Inflammatory macrophage treated with lipopolysaccharide for 4 hours (primary cell): ENCODE results near the gene PRSS12.
A peak's percentile ranks its signal among the peaks of the same experiment; 100 is the strongest.

Experiments used
- DNase-seq: peaks from one replicate; pipeline ENCODE4 v3.0.0-alpha.2; 2020

Gene PRSS12

DNA sequence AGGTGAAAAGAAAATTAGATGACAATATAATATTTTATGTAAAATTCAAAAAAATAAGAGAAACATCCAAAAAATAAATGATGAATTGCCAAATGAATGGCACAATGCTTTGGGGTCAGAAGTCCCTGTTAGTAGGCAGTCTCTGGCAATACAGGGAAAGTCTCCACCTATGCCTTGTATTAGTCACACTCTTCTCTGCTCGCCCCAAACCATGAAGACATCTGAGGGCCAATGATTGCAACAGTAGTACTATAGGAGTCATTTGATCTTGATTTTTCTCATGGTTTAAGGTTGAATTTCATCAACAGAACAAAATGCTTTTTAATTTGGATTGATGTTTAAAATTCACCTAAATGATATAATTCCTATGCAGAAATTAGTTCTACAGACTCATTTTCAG lies 3.9 kb upstream of the PRSS12 start:
- no peak for DNase-seq

- DNase-seq, result no peak
Measured at GRCh38 chr4:118356111-118356510, 3.3 kb upstream of the PRSS12 start.

DNA sequence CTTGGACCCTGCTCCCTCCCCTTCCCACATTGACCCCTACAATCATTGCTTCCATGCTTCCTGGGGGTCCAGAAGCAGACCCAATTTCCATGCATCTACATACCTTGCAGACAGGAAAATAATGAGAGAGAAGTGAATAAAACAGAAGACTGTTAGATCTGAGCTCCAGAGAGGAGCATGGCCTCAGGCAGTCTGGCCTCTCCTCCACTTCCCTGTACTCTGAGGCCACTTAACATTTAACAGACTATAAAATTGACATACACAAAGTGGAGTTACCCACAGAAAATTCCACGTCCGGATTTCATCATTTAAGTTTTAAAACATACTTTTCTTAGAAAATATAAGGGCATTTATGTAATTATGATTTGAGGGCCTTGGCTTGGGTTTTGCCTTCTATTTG lies 2.1 kb upstream of the PRSS12 start:
- DNase-seq, result no peak

DNA sequence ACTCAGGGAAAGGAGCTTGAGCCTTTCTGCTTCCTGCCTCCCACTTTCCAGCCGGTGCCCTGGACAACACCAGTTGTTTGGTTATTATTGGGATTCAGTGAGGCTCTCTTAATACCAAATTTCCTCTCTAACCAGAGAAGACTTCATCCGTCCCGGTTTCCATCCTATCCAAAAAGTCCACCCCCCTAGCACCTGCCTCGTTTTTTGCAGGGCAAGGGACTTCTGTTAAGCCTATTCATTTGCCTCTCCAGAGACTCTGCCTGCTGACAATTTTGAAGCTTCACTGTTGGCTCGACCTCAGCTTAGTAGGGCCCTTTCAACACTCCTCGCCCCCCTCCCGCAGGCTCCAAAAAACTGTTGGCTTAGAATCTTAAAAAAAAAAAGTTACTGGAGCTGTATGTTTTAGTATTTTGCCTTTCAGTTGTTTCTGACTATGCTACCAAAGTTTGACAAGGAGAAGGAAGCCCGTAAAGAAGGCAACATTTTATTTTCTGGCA lies 779 bp upstream of the PRSS12 start:
- no peak for DNase-seq

GRCh38 chr4:118351851-118352827 lies 664 bp downstream of the PRSS12 start:
- no peak for DNase-seq

DNA sequence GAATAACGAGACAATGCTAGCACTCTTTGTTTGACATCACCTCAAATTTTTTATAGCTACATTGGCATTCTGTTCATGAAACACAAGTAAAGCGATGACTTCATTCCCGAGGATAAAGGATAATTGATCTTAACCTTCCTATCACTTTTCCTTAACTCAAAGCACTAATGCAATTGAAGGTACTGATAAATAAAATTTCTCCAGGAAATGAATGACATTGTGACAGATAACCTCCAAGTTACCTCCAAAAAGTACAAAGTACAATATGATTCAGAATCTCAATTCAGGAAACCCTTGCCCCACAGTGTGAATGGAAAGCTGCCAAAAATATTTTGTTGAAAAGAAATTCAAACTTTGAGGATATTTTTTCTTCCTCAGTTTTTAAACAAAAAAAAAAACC lies 1.8 kb downstream of the PRSS12 start:
- DNase-seq, result no peak

GRCh38 chr4:118348886-118349285 lies 3.9 kb downstream of the PRSS12 start:
- DNase-seq, result no peak

DNA sequence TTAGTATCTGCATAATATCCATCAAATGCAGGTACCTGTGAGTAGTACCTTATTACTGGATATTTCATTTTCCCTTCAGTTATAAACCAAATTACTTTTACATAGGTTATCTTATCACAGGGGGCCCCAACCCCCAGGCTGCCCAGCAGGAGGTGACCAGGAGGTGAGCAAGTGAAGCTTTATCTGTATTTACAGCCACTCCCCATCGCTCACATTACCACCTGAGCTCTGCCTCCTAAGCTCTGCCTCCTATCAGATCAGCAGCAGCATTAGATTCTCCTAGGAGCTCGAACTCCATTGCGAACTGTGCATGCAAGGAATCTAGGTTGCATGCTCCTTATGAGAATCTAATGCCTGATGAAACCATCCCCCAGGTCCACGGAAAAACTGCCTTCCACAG lies 6.3 kb downstream of the PRSS12 start:
- no peak for DNase-seq

DNA sequence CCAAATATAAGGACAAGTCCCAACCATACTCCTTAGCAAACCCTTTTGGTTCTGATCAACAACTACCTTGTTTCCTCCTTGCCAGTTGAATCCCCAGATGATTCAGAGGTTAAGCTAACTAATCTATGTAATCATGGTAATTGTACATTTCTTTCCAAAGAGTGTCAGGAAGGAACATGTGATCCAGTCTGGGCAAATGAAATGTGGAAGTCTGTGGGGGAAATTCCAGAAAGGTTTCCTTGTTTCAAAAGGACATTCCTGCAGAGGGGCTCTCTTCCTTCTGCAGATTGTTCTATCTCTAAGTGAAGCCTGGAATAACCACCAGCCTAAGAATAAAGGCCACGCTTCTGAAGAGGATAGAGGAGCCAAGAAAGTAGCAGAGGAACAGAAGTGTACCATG lies 7.0 kb downstream of the PRSS12 start:
- no peak for DNase-seq

DNA sequence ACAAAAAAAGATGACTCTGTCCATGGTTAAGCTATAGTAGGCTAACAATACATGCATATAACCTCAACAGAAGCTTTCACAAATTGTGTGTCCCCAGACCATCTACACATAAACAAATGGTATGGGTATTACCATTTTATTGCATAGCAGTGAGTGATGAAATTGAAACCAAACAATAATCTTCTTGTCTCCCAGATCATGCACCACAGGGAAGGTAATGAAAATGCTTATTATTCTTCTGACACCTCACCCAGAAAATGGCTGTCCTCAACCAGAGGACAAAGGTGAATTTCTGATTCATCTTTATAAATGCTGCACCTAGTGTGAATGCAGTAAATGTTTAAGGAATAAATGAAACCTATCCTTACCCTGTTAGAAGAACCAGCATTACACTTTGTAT lies 8.0 kb downstream of the PRSS12 start:
- no peak for DNase-seq

DNA sequence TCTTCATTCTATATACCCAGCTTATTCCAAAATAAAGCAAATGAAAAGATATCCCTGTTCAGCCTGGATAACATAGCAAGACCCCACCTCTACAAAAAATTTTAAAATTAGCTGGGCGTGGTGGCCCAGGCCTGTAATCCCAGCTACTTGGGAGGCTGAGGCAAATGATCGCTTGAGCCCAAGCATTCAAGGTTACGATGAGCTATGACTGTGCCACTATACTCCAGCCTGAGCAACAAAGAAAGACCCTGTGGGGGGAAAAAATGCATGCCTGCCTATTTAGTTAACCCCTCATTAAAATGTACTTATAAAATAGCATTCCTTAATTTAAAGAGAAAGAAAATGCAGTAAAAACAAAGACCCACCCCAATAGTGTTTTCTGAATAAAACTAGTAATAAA lies 9.3 kb downstream of the PRSS12 start:
- no peak for DNase-seq

GRCh38 chr4:118340109-118340508 lies 12.7 kb downstream of the PRSS12 start:
- no peak for DNase-seq

DNA sequence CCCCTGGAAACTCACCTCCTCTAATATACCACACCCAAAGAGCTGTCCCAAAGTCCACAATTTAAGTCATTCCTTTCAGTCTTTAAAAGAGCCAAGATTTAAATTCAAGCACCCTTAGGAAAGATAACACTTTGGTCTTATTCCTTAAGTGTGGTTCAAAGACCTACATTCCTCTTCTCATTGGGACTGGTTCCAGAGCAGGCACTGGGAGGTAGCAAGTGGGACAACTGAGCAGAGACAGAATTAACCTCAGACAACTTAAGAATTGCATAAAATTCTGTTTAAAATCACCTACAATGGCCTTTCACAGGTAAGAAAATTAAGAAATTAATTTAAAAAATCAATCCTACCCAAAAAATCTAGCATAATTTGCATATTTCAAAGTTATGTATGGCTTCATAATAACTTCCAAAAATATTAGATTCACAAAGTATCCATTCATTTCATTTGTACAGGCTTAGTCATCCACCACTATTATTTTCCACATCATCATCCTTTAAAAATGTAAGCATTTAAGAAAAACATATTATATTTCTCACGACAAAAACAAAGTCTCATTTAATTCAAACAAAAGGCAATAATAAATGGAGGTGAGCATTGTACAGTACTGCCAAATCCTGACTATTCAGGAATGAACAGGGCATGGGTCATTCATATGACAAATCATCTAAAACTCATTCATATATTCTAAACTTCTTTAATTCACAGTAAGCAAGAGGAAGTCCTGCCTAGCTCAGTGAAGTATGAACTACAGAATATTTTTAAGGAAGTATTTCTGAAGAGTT lies 13.6 kb downstream of the PRSS12 start:
- no peak for DNase-seq

DNA sequence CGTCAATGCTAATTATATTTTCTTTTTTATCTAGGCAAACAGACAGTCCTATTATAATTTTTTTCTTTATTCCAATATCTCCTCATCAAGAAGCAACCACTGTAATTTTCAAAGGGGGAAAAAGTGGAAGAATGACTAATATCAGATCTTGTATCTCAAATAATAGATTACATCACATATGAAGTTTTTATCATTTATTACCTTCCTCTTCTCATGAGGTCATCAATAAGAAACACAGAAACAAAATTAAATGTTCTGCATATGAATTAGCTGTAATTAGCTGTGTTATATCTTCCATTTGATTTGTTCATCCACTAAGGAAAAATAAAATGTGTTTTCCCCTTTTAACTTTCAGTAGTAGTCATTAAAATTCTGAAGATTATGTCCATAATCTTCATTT lies 14.3 kb downstream of the PRSS12 start:
- no peak for DNase-seq

- no peak for DNase-seq
Measured at GRCh38 chr4:118337954-118338353, 14.8 kb downstream of the PRSS12 start.

DNA sequence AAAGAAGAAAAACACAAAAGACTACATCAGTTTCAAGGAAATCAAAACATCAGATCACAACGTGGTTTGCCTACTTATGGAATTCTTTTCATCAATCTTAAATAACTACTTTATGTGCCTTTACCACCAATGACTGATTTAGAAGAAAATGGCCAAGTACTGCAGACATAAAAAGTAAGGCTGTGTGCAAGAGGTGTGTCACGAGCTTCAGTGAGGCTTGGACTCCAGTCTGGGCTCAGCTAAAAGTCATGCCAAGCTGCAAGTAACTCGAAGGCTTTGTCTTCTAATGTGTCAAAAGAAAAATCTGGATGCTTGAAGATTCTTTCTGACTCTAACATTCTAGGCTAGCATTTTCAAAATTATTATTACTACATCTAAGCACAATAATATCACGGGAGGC lies 17.0 kb downstream of the PRSS12 start:
- no peak for DNase-seq

GRCh38 chr4:118335324-118335723 lies 17.5 kb downstream of the PRSS12 start:
- DNase-seq, result no peak

DNA sequence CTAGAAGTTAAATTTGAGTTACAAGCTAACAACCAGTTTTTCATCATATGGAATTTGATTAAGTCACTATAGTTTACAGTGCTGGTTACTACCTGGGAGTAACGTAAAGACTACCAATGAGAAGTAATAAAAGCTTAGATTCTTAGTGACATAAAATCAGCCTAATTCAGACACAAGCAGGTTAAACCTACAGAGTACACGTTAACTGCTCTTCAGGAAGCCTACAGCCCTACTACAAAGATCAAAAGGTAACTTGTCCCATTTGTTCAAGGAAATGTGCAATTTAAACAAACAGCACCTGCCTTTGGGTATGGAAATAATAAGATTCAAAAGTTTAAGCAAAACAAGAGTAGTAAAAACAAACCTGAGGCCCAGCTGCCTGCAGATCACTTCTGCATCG lies 21.5 kb downstream of the PRSS12 start:
- DNase-seq, result no peak

DNA sequence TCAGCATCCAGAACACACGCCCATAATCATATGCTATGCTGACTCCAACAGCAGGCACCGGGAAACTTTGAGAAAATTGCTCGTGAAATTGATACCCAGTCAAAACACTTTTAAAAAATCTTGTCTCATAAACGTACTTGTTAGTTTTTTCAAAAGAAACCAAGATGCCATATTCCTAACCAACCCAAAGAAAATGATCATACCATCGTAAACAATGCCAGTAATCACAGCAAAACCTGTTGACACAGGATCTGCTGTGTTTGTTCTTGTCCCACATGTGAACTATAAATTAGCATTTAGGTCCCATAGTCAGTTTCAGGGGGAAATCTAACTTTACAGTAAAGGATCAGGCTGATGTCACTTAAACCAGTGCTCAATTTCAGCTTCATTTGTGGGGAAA lies 23.0 kb downstream of the PRSS12 start:
- no peak for DNase-seq

DNA sequence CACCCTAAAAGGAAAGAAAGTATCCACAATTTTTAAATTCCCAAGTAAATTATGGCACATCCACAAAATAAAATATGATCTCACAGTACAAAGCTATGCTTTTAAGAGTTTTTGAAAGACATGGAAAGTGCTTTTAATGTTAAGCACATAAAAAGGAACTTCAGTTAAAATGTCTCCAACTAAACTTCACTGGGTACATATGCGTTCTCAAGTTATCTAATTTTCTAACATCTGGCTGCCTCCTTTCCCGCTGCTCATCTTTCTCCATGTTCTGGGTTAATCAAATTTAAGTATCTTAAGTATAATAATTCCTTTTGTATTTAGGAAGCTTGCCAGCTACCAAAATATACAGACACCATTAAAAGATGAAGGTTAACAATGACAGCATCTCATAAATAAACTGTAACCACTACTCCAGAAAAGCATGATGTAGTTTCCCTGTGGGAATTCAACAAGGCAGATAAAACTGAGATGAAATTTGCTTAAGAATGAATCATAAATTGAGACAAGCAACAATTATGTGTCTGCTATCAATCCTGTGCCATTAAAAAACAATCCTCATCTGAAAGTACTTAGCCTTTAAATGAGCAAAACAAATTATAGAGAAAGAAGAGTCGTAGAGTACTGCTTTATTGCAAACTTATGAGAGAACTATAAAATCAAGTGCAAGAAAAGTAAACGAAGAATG lies 25.1 kb downstream of the PRSS12 start:
- no peak for DNase-seq

GRCh38 chr4:118326585-118326984 lies 26.2 kb downstream of the PRSS12 start:
- DNase-seq, result peak; percentile 11

DNA sequence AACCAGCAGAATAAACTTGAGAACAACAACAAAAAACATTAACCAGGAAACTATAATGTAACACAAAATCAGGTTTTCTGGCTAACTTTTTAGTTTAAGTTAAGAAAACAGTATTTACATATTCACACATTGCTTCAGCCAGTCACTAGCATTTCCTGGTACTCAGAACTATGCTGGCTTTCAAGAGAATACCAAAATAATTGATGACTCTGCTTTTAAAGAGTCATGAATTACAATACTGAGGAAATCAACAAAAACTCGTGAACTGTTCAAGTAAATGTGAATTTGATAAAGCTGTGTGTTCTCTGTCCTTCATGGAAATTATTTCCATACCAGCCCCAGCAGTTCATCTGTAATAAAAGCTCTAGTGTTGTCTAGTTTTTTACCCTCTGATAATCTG lies 27.4 kb downstream of the PRSS12 start:
- no peak for DNase-seq

- no peak for DNase-seq
Measured at GRCh38 chr4:118322831-118323502, 29.8 kb downstream of the PRSS12 start.
